Measurements from ENCODE around the gene ACVR1B. TPM values are rescaled to one million over a fixed set of nuclear protein-coding genes. Genes with fewer than 3 reads are reported as not detected.

The ACVR1B gene
- total and polyA plus RNA-seq, 2 donors (not counting 3 experiments of a cell fraction or from before 2014, with no cell fraction given): 29.0 to 33.7 TPM

GRCh38 chr12:52010692-52011601, 59.4 kb downstream of the ACVR1B start:
- intact Hi-C loops (cut with micrococcal nuclease): loop anchor here (1.0 kb wide), 1 partner anchor 9 kb away; no protein-coding TSS in a partner anchor
- BruUV-seq (replicated peaks): no TSS peak
- Histone ChIP-seq H3K4me1 (ENCODE audit: control insufficient read depth, extremely low read depth, insufficient read depth, low read length) (peaks cover 37% of the 10 kb centered on the region), H2AFZ (ENCODE audit: low read depth, low read length) (no peak overlapping the region), H4K20me1 (replicated peaks; ENCODE audit: control insufficient read depth, extremely low read depth, insufficient read depth, low read length) (no peaks in the 10 kb centered on the region), H3K36me3 (ENCODE audit: control insufficient read depth in 2 of 2, extremely low read depth in 1 of 2, insufficient read depth in 2 of 2, low read length in 2 of 2) (peaks cover 38 to 42% of the 10 kb centered on the region in 2 experiments), H3K79me2 (ENCODE audit: control insufficient read depth, insufficient read depth, low read length) (peaks cover 32% of the 10 kb centered on the region), H3K9me3 (replicated peaks; ENCODE audit: control insufficient read depth, insufficient read depth, low read length) (no peaks in the 10 kb centered on the region), H3K4me3 (replicated peaks in 1 of 3; ENCODE audit: insufficient read depth in 1 of 3, low read depth in 1 of 3, low read length in 3 of 3) (peak overlapping the region in 1 of 3 experiments; percentile 11), H3K27ac (ENCODE audit: insufficient read depth, low read depth, low read length) (peak overlapping the region; percentile 37), H3K27me3 (ENCODE audit: control insufficient read depth in 2 of 2, insufficient read depth in 2 of 2, low read length in 2 of 2) (no peaks in the 10 kb centered on the region), H3K9me1 (replicated peaks; ENCODE audit: control insufficient read depth, extremely low read depth, insufficient read depth, low read length) (no peaks in the 10 kb centered on the region), H3K4me2 (ENCODE audit: insufficient read depth, low read length) (peak overlapping the region; percentile 37), H3K9ac (replicated peaks; ENCODE audit: extremely low read depth, insufficient read depth, low read length) (peak overlapping the region; percentile 36)
- dilution Hi-C loops (cut with MboI; ENCODE audit: extremely low pct_ligation_motif_present, low sequenced_read_pairs): no loop called here
- TF ChIP-seq EZH2 (IDR thresholded peaks at IDR 0.05; ENCODE audit: borderline replicate concordance, low read depth, low read length, severe bottlenecking): no peak
- no peak for TF ChIP-seq MYC (IDR thresholded peaks at IDR 0.05; ENCODE audit: low read depth, low read length)
- no peak for TF ChIP-seq CTCF (IDR thresholded peaks at IDR 0.05; ENCODE audit: extremely low read depth in 1 of 2, insufficient read depth in 1 of 2, low read depth in 1 of 2, low read length in 2 of 2)
- TF ChIP-seq FOS (IDR thresholded peaks at IDR 0.05; ENCODE audit: borderline replicate concordance, insufficient read depth, low read length): no peak
- no peak for TF ChIP-seq JUN (IDR thresholded peaks at IDR 0.05; ENCODE audit: borderline replicate concordance, insufficient read depth, insufficient read length, low read depth)
- no peak for TF ChIP-seq GATA2 (IDR thresholded peaks at IDR 0.05; ENCODE audit: insufficient read depth, insufficient read length, low read depth, low read length)
- no peak for TF ChIP-seq POLR2A (IDR thresholded peaks at IDR 0.05; ENCODE audit: low read depth, low read length)
- no peak for TF ChIP-seq MAX (IDR thresholded peaks at IDR 0.05; ENCODE audit: insufficient read depth, insufficient read length)
- no peak for TF ChIP-seq POLR2AphosphoS5 (IDR thresholded peaks at IDR 0.05; ENCODE audit: insufficient read depth, low read depth, low read length)
- FAIRE-seq: no peak
- ChIA-PET POLR2A (interaction anchor here (1.1 to 2.3 kb wide), 4 partner anchors 9 to 40 kb away, joined by 5 to 30 read pairs (median 8); partner anchors contain the start of gene NR4A1), CTCF (interaction anchor here (0.7 to 11.4 kb wide), 8 partner anchors 10 to 119 kb away, joined by 3 to 946 read pairs (median 4); partner anchors contain the start of gene ATG101)
- no peak for DNase-seq (ENCODE audit: low read depth, low spot score)
